NCI-H1417 treated with DMSO at 0.1 percent for 48 hours (cell line): ENCODE results near the gene KLHL6.
"Not testable (repeated sequence)": the region's sequence is repeated elsewhere in the genome, so short reads cannot be mapped to it uniquely, and the experiment has no call there.

Source experiments
- DNase-seq: peaks from one replicate; lab custom pipeline; 2025; lab: John Stamatoyannopoulos, UW

KLHL6 gene

GRCh38 chr3:183555541-183556081, at the start of gene KLHL6:
TSS of gene KLHL6 (minus strand) at chr3:183555706. CDS start at chr3:183555653, 53 bp downstream.
- DNase-seq, result no peak

DNA sequence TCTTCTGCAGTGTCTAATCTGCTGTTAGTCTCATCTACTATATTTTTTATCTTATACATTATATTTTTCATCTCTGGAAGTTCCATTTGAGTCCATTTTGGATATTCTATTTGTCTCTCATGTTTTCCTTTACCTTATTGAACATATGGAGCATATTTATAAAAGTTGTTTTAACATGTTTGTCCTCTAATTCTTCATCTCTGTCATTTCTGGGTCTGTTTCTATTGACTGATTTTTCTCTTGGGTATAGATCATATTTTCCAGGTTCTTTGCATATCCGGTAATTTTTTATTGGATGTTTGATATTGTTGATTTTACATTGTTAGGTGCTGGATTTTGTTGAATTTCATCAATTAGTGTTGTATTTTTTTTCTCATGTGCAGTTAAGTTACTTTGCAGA, 42.5 kb upstream of the KLHL6 start:
- no peak for DNase-seq

DNA sequence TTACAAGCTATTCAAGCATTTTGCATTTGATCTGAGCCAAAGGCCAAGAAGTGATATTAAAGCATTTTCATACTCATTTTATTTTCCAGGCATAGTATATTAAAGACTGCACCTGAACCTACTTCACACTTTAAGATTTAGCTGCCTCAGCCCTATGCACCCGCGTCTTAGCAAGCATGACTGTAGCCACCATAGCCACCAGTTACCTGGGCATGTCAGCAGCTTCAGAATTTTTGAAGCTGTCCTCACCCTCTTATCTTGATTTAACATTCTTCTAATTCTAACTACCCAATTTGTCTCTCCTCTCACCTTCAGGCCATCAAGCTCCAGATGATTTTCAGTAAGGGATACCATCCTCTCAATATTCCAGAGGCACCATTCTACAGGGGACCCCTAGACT, 39.1 kb upstream of the KLHL6 start:
- DNase-seq, result no peak

DNA sequence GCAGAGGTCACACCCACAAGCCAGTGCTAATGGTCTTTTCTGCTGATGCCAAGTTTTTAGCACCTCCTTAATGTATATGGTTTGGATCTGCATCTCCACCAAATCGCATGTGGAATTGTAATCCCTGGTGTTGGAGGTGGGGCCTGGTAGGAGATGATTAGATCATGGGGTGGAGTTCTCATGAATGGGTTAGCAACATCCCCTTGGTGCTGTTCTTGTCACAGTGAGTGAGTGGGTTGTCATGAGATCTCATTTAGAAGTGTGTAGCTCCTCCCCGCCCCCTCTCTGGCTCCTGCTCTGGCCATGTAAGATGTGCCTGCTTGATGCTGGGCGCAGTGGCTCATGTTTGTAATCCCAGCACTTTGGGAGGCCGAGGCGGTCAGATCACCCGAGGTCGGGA, 37.3 kb upstream of the KLHL6 start:
- no peak for DNase-seq

DNA sequence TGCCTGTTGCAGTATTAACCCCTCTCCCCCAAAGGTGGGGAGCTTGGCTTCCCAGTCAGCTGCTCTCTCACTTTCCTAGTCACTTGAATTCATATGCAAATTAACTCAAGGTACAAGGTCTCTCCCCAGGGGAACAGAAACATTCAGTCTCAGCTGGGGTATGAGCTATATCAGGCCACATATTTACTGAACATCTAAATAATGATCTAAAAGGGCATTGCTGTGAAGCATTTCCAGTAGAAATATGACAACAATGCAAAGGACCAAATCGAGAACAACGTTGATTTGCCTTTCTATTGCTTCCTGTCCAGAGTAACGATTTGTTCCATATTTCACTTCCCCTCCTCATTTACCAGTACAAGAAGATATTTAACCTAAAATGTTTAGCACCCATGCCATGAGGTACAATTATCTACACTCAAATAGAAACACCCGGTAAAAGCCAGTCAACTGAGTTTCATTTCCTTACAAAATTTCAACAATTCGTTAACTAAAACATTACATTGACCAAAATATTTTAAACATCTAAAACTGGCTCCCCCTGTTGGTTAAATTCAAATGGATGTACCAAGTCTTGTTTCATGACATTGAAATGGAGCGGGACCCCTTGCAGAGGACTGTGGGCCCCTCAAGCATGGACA, 36.5 kb upstream of the KLHL6 start:
- DNase-seq, result no peak

GRCh38 chr3:183590442-183590841, 34.9 kb upstream of the KLHL6 start:
- DNase-seq, result no peak

DNA sequence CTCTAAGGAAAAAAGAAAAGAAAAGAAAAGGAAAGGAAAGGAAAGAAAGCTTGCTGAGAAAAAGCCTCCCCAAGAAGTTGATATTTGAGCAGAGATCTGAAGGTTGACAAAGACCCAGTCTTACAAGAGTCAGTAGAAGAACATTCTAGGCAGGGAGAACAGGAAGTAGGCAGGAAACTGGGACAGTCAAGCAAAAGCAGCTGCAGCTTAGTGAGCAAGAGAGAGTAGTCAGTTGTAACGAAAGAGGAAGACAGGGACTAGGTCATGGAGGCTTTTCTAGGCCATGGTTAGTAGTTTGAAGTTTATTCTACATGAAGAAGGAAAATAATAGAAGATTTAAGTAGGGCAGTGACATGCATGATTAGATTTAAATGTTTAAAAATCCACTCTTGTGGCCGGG, 31.8 kb upstream of the KLHL6 start:
- DNase-seq, result no peak

- DNase-seq, result no peak
Measured at GRCh38 chr3:183586477-183586876, 31.0 kb upstream of the KLHL6 start.

DNA sequence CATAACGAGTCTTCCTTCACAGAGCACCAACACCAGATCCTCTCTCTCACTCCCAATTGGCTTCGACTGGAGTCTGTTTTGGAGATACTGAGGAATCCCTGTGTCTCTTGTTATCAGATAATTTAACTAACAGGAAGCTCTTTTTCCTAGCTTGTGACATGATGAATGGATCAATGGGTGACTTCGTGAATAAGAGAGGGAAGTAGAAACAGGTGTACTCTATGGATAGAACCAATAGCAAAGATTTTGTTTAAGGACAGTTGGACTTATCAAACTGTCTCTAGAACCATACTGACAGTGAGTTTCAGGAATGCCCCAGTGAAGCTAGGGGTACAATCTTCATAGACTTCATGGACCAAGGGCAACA, 29.4 kb upstream of the KLHL6 start:
- DNase-seq, result no peak

GRCh38 chr3:183584246-183584913, 28.9 kb upstream of the KLHL6 start:
- no peak for DNase-seq

DNA sequence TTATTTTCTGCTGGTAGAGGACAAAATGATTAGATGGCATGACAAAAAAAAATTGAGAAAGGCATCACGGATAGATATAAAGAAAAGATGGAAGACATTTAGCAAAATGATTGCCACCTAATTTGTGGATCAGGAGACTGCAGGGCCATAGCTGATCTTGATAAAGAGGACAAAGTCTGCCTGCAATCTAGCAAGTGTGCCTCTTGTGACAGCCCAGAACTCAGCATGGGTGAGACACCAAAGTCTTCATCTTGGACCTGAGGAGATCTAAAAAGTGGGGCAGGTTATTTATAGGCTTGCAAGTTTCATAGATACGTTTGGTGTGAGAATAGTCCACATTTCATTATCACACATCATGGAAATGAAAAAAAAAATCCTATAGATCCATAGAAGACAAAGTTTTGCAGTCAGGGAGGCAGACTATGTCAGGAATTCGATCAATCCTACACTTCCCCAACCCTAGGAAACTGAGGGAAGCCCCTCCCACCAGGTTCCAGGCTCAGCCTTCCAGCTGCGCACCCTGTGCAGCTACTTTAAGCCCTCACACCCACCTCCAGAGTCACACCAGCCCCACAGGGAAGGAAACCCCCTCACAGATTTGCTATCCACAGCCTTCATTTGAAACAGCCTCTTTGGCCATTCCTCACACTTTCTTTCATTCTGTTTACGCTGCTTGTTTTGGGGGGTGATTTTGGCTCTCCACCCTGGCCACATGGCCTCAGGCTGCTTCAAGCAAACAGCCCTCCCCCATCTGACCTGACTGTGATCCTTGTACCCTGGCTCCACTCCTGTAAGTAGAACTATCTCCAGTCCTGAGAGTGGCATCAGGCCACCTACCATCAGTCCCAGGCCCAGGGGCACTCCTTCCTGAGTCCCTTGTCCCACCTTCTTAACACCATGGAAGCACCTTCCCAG, 28.1 kb upstream of the KLHL6 start:
- DNase-seq, result no peak

- no peak for DNase-seq
Measured at GRCh38 chr3:183582161-183582560, 26.7 kb upstream of the KLHL6 start.

DNA sequence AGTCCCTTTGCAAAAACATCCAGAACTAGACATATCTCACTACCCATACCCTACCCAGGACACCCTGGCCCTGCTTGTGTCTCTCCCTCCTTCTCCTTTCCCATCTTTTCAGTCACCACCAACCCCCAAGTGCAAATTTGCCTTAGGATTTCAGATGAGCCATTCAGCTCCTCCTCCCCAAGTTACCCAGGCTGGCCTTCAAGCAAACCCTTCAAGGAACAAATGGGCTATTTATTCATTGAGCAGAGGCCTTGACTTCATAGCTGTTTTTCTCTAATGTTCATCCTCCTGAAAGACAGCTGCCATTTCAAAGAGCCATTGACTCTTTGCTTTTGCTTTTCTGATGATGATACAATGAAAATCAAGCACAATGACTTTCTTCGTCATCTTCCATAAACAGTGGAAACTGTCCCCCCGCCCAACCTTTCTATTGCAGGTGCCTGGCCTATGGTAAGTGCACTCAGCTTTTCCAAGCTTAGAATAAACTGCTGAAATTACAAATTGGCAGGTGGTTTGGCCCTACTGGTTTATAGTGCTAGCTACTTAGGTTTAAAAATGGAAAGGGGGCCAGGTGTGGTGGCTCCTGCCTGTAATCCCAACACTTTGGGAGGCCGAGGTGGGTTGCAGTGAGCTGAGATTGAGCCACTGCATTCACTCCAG, 26.1 kb upstream of the KLHL6 start:
- no peak for DNase-seq

GRCh38 chr3:183579967-183580900, 24.7 kb upstream of the KLHL6 start:
- DNase-seq, result no peak

DNA sequence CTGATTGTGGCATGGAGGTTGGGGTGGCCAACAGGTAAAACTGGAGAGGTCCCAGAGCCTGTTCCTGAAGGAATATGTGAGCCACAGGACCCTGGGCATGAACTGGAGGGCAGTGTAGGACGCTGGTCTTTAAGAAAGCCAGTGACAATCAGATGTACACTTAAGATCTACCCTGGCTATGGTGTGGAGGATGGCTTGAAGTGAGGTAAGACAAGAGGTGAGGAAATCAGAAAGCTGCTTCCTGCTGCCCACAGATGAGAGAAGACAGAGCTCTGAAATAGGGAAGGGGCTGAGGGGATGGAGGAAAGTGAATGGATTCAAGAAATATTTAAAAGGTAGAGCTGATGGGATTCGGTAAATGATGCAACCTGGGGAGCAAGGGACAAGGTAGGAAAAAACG, 22.7 kb upstream of the KLHL6 start:
- no peak for DNase-seq

GRCh38 chr3:183577346-183577745, 21.8 kb upstream of the KLHL6 start:
- DNase-seq, result no peak

DNA sequence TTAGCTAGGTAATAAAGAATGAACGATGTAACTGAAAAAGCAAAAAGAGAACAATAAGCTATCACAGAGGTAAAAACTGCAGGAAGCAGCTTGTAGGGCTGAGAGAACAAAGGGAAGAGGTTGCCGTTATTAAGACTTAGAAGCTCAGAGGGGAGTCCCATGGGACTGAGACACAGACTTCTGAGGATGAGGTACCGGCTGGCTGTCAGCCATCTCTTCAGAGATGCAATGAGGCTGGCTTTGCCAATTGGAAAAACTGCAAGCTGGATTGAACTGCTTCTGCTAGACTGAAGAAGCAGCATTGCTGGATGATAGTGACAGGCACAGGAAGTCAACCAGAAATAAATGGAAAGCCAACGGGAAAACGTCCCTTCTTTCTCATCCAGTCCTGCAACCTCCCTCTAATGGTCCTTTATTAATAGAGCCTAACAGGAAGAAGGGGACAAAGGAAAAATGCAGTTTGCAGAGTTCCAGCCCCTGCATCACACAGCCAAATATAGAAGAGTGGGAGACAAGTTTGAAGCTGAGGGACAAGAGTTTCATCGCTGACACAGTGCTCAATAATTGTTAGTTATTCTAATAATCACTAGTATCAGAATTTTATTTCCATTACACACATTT, 21.1 kb upstream of the KLHL6 start:
- no peak for DNase-seq

- DNase-seq, result no peak
Measured at GRCh38 chr3:183572935-183573334, 17.4 kb upstream of the KLHL6 start.

GRCh38 chr3:183570191-183570590, 14.7 kb upstream of the KLHL6 start:
- DNase-seq, result not testable (repeated sequence)

DNA sequence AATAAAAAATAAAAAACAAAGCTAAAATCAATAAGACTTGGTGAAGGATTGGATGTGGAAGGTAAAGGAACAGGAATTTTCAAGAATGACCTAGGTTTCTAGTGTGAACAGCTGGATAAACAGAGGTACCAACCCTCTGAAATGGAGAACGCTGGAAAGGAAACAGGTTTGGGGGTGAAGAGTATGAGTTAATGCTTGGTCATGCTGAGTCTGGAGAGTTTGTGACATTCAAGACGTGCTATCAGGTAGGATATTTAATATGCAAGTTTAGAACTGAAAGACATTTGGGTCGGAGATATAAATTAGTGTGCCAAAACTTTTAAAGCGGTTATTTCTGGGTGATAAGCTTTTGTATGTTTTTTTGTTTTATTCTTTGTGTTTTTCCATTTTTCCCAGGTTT, 11.4 kb upstream of the KLHL6 start:
- no peak for DNase-seq

DNA sequence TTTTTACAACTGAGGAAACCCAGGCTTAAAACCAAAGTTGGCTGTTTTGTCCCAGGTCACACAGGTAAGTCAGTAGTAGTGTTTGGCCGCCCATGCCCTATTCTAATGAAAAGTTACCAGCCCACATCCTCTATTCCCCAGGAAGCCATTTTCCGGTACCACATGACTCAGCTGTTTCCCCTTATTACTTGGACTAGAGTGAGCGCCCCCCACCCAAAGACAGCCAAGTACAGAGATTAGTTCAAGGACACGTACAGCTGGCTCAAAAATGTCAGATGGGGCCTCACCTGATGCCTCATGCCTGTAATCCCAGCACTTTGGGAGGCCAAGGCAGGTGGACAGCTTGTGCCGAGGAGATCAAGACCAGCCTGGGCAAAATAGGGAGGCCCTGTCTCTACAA, 8.5 kb upstream of the KLHL6 start:
- no peak for DNase-seq
